ENCODE data around the gene SLC5A5.

- no peak for TF ChIP-seq EZH2phosphoT487 (IDR thresholded peaks at IDR 0.05; ENCODE audit: borderline replicate concordance, low read length)
- TF ChIP-seq CTCF (IDR thresholded peaks at IDR 0.05; ENCODE audit: low read depth, low read length, poor library complexity, severe bottlenecking): no peak
These were observed 40.3 kb upstream of the SLC5A5 start for GRCh38 chr19:17831419-17831888.

Data from DOHH2 (cell line).